NK-92 (cell line): ENCODE measurements around the gene FOXS1.
"Not testable (repeated sequence)": the region's sequence is repeated elsewhere in the genome, so short reads cannot be mapped to it uniquely, and the experiment has no call there.

Experiments
- DNase-seq: peaks from one replicate; lab custom pipeline; 2025; ENCODE audit not compliant: unreplicated experiment; lab: John Stamatoyannopoulos, UW

Gene FOXS1

GRCh38 chr20:31840906-31841816 is 4.2 kb downstream of the FOXS1 start:
- DNase-seq = no peak

DNA sequence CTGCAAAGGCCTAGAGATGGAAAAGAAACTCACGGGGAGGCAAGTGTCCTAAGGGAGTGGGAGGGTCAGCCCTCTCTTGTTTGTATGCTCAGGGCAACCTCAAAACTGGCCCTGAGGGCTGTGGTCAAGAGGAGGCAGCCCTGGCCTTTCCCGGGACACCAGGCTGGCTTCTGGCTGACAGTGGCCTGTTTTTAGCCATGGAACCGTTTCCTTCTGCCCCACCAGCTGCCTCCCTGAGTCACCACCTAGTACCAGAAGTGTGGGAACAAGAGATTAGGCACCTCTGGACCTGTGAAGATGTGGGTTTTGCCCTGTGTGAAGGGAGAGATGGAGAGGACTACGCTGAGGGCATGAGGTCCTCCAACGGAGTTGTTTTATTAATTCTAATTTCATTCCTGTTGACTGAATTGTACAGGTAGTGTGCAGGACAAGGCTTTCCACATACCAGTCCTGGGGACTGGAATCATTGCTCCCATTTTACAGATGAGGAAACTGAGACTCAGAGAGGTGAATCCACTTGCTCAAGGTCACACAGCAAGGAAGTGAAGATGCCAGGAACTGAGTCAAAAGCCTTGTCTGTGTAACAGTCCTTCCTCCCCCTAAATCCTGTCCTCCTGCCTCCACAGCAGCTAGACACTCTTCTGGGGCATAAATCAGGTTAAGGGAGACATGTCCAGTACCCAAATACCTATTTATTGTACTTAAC is 5.5 kb downstream of the FOXS1 start:
- no peak for DNase-seq

DNA sequence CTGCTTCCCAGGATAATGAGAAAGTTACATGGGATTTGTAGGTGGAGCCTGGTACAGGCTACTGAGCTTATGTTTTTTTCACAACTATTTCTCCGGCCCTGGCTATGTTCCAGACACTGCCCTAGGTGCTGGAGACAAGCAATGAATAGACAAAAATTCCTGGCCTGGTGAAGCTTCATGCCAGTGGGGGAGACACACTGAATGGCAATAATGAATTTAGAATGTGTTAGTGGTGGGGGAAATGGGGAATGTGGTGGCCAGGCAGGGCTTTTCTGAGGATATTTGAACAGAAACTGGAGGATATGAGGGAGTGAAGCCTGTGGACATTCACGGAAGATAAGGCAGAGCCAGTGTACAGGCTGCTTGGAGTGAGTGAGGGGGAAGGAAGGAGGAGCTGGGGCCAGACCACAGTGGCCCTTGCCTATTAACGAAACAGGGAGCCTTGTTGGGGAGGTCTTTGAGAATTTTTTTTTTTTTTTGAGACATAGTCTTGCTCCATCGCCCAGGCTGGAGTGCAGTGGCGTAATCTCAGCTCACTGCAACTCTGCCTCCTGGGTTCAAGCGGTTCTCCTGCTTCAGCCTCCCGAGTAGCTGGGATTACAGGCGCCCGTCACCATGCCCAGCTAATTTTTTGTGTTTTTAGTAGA is 6.6 kb downstream of the FOXS1 start:
- DNase-seq = no peak

DNA sequence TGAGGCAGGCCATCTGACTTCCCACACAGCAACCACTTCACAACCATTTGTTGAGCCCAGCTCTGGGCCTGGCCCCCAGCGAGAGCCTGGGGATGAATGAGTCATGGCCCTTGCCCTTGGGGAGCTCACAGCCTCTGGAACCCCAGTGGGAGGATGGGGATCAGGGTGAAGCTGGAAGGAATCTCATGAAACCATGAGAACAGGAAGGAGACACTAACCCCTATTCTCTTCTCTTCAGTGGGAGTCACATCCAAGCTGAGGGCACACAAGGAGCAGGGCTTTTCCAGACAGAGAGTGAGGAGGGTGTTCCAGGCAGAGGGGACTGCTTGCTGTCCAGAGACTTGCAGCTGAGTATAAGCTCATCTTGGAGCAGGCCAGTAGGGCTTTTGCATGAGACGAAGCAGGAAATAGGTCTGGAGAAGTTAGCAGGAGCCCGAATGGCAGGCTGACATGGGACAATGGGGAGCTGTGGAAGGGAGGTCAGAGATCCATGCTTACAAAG is 7.5 kb downstream of the FOXS1 start:
- DNase-seq = no peak

- no peak for DNase-seq
Measured at GRCh38 chr20:31836853-31837608, 8.4 kb downstream of the FOXS1 start.

GRCh38 chr20:31835977-31836852 is 9.2 kb downstream of the FOXS1 start:
- DNase-seq = no peak

DNA sequence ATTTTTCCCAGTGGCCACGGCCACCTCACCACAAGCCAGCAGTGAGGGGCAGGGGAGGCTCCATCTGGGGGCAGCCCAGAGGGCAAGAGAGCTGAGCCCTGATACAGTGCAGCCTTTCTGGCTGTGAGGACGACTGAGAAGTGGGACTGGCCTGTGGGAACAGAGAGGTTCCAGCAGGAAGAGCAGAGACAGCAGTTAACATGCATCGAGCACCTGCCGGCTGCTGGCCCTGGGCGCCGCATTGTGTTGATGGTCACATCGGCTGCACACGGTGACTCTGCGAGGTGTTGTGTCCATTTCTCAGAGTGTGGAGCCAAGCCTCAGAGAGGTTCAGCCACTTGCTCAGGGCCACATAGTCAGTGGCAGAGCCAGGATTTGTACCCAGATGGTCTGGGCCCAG is 9.8 kb downstream of the FOXS1 start:
- DNase-seq = no peak

- DNase-seq = no peak
Measured at GRCh38 chr20:31833931-31834521, 11.4 kb downstream of the FOXS1 start.

GRCh38 chr20:31833130-31833930 is 12.1 kb downstream of the FOXS1 start:
- no peak for DNase-seq

- DNase-seq = no peak
Measured at GRCh38 chr20:31831771-31832306, 13.6 kb downstream of the FOXS1 start.

DNA sequence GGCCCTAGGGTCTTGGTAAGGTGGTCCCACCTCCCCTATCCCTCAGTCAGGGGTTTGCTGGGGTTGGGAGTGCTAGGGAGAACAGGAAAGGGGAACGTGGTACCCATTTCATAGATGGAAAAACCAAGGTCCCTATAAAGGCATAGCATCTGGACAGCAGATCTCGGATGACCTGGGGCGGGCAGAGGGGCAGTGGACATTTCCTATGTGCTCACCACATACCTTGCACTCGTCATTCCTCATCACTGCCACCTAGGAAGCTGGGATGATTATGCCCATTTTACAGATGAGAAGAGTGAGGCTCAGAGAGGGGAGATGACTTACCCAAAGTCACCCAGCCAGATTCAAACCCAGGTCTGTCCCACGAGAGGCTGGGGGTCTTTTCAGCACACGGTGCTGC is 14.2 kb downstream of the FOXS1 start:
- no peak for DNase-seq

- no peak for DNase-seq
Measured at GRCh38 chr20:31830406-31830981, 14.9 kb downstream of the FOXS1 start.

DNA sequence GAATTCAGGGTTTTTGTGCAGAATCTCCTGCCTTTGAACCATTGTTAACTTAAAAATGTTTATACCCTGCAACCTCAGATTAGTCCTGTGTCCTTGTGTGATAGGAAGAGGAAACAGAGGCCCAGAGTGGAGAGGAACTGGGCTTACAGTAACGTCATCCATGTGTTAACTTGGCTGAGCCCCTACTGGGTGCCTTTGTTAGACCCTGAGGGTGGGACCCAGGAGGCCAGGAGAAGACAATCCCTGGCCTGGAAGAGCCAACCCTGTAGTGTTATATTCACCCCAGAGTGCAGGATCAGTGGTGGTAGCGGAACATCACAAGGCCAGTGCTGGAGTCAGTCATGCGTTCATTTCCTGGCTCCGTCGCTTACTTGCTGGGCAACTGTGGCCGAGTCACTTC is 15.7 kb downstream of the FOXS1 start:
- no peak for DNase-seq

GRCh38 chr20:31828016-31828415 is 17.4 kb downstream of the FOXS1 start:
- not testable (repeated sequence) for DNase-seq

- no peak for DNase-seq
Measured at GRCh38 chr20:31827059-31827458, 18.3 kb downstream of the FOXS1 start.

DNA sequence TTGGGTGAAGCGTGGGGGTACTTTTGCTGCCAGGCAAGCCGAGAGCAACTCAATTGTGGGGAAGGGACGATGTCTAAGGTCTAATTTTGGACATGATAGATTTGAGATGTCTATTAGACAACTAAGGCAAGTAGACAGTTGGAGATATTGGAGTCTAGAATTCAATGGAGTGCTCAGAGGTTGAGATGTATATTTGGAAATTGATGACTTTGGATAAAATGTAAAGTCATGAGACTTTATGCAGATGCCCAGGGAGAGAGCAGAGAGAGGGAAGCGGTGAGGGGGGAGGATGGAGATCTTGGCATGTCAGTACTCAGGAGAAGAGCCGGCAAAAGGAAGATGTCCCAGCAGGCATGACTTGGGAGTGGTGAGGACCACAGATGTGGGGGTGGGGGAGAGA is 19.3 kb downstream of the FOXS1 start:
- no peak for DNase-seq

DNA sequence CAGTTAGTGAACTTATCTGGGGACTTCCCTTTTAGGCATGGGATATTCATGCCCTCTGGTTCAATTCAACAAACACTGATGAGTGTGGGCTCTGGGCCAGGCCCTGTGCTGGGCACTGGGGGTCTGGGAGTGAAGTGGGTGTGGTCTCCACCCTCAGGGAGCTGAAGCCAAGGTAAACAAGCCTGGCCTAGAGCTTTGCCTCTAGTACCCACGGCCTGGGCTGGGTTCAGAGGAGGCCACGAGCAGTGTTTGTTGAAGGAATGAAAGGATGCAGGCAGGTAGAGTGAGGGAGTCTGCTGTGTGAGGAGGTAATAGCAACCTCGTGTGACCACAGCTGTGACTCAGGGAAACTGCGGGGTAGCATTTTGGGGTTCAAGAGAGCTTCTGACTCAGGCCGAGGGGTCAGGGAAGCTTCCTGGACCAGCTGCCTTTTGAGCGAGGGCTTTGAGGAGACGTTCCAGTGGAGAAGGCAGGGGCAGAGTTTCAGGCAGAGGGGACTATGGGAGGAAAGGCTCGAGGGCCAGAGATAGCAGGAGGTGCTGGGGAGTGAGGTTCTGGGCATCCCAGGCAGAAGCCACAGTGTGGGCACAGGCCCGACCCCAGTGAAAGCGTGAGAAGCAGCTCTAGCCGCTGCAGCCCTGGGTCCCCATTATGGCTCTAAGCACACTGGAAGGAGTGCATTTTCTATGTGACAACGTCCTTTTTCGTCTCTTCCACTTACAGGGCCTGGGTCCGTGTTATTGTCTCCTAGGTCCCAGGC is 20.7 kb downstream of the FOXS1 start:
- DNase-seq = no peak
